B cell (primary cell): ENCODE results near the gene IRGQ. TPM values are rescaled to one million over a fixed set of nuclear protein-coding genes. Genes with fewer than 3 reads are reported as not detected.

ENCODE experiments used
- ATAC-seq: fragments of 200-7000 bp; cut with Tn5 transposase; one replicate; pipeline ENCODE4 v1.10.0; 2021; ENCODE audit warnings: low read depth, mild to moderate bottlenecking, moderate number of reproducible peaks, moderate library complexity
- CTCF ChIA-PET: fragments of 350-600 bp; sonication (Branson Sonifier 250); formaldehyde crosslinking; loops from one replicate; lab custom pipeline; 2021; ENCODE audit warnings: antibody characterized with exemption, inconsistent platforms; lab: Charles Lee
- POLR2A ChIA-PET: fragments of 350-600 bp; sonication (Branson Sonifier 250); formaldehyde crosslinking; loops from one replicate; lab custom pipeline; 2021; ENCODE audit warnings: antibody characterized with exemption; lab: Charles Lee
- DNase-seq: peaks from one replicate; pipeline ENCODE4 v3.0.0; 2013
- H2AFZ ChIP-seq: 2 replicates; pipeline ENCODE4 v1.6.1; 2012; ENCODE audit warnings: mild to moderate bottlenecking, low read depth, low read length; ENCODE audit not compliant: insufficient read depth, poor library complexity, severe bottlenecking
- H3K27ac ChIP-seq, 2 donors: 1 replicate in 1 of 2; 2 replicates in 1 of 2; pipeline ENCODE4 v1.5.1; 2012 to 2013; ENCODE audit warnings: low read length in 2 of 2, mild to moderate bottlenecking in 2 of 2, moderate library complexity in 1 of 2
- H3K27me3 ChIP-seq, 4 experiments: fragments of 200-600 bp in 1 of 4; sonication (generic) in 1 of 4; replicated peaks in 1 of 4; 1 replicate in 2 of 4; 2 replicates in 2 of 4; pipeline versions ENCODE4 v1.6.1 to v1.7.0; 2013 to 2016; ENCODE audit warnings: low read length in 3 of 4, mild to moderate bottlenecking in 2 of 4, mixed read lengths in 1 of 4, moderate library complexity in 1 of 4; ENCODE audit not compliant: insufficient read depth in 4 of 4, control insufficient read depth in 3 of 4; ENCODE audit errors: control extremely low read depth in 1 of 4
- H3K36me3 ChIP-seq, 2 experiments: replicated peaks in 1 of 2; 1 replicate in 1 of 2; 2 replicates in 1 of 2; pipeline versions ENCODE4 v1.6.1 to v1.7.1; 2013; ENCODE audit warnings: low read length in 1 of 2; ENCODE audit not compliant: insufficient read depth in 2 of 2, control insufficient read depth in 1 of 2; ENCODE audit errors: control extremely low read depth in 1 of 2, extremely low read depth in 1 of 2
- H3K4me1 ChIP-seq, 2 donors: fragments of 200-600 bp in 1 of 2; sonication (generic) in 1 of 2; 1 replicate in 1 of 2; 2 replicates in 1 of 2; pipeline versions ENCODE4 v1.5.1 to v1.6.1; 2013 to 2017; ENCODE audit warnings: low read length in 2 of 2; ENCODE audit not compliant: control insufficient read depth in 2 of 2, insufficient read depth in 2 of 2
- H3K4me2 ChIP-seq: replicated peaks from 2 replicates; pipeline ENCODE3; 2012; ENCODE audit warnings: mild to moderate bottlenecking, low read depth, low read length; ENCODE audit not compliant: poor library complexity, severe bottlenecking
- H3K4me3 ChIP-seq, 5 experiments: fragments of 200-600 bp in 1 of 5; sonication (generic) in 1 of 5; 1 replicate in 3 of 5; 2 replicates in 2 of 5; pipeline versions ENCODE4 v1.5.1 to v1.7.0; 2011 to 2016; ENCODE audit warnings: low read length in 4 of 5, mild to moderate bottlenecking in 4 of 5, low read depth in 2 of 5, control low read depth in 1 of 5, moderate library complexity in 1 of 5; ENCODE audit not compliant: insufficient read depth in 1 of 5; ENCODE audit errors: control extremely low read depth in 1 of 5, extremely low read depth in 1 of 5
- H3K79me2 ChIP-seq: fragments of 200-600 bp; sonication (generic); one replicate; pipeline ENCODE4 v1.6.0; 2016; ENCODE audit warnings: low read length; ENCODE audit not compliant: control insufficient read depth, insufficient read depth
- H3K9ac ChIP-seq: fragments of 200-600 bp; sonication (generic); 2 replicates; pipeline ENCODE4 v1.6.1; 2017; ENCODE audit warnings: mild to moderate bottlenecking, low read length, moderate library complexity
- H3K9me3 ChIP-seq, 3 donors: one replicate each; pipeline versions ENCODE4 v1.6.1 to v1.7.1; 2013; ENCODE audit warnings: low read length in 2 of 3; ENCODE audit not compliant: control insufficient read depth in 2 of 3, insufficient read depth in 1 of 3; ENCODE audit errors: control extremely low read depth in 1 of 3
- H4K20me1 ChIP-seq: 2 replicates; pipeline ENCODE4 v1.6.0; 2012; ENCODE audit warnings: mild to moderate bottlenecking, low read length; ENCODE audit not compliant: insufficient read depth, control insufficient read depth, poor library complexity, severe bottlenecking
- H3K27ac Mint-ChIP-seq: one replicate; pipeline ENCODE4 v1.8.0; 2021; ENCODE audit warnings: mixed read lengths
- H3K27me3 Mint-ChIP-seq: one replicate; pipeline ENCODE4 v1.8.0; 2021; ENCODE audit warnings: mixed read lengths
- H3K4me1 Mint-ChIP-seq: one replicate; pipeline ENCODE4 v1.8.0; 2021; ENCODE audit warnings: mixed read lengths
- H3K4me3 Mint-ChIP-seq: one replicate; pipeline ENCODE4 v1.8.0; 2021; ENCODE audit warnings: mixed read lengths
- H3K9me3 Mint-ChIP-seq: one replicate; pipeline ENCODE4 v1.8.0; 2022; ENCODE audit warnings: mixed read lengths; ENCODE audit not compliant: insufficient read depth
- CTCF ChIP-seq: fragments of 200-600 bp; IDR thresholded peaks from one replicate; pipeline ENCODE4 v1.8.0; 2022; ENCODE audit warnings: antibody characterized with exemption, mild to moderate bottlenecking
- EZH2 ChIP-seq: IDR thresholded peaks from 2 replicates; pipeline ENCODE4 v1.6.1; 2012; ENCODE audit warnings: borderline replicate concordance, low read depth, mild to moderate bottlenecking, moderate library complexity, low read length; ENCODE audit not compliant: insufficient read depth, poor library complexity, severe bottlenecking
- WGBS: methylation state at CpG from one replicate; pipeline ENCODE4 v1.1.5; 2013; ENCODE audit warnings: missing lambda C conversion rate; ENCODE audit not compliant: insufficient coverage; 5-methylcytosine and 5-hydroxymethylcytosine counted together
- intact Hi-C: fragments of 100-400 bp; cut with micrococcal nuclease; formaldehyde crosslinking; loops from one replicate; pipeline ENCODE4 v1.10.0; 2022
- polyA plus RNA-seq: library from polyadenylated mRNA; depleted of rRNA; stranded (reverse); fragments of >200 nt; gene quantifications from 2 replicates; pipeline ENCODE4 v1.2.3, GENCODE V29; 2012
- total RNA-seq, 2 donors: library from RNA; stranded (reverse); fragments of 120-200 nt in 1 of 2; gene quantifications; 1 replicate in 1 of 2; 2 replicates in 1 of 2; pipeline versions ENCODE4 v1.2.3 to v1.2.4, GENCODE V29; 2013 to 2022

Gene IRGQ
- total and polyA plus RNA-seq, 2 donors (not counting 1 experiment from before 2014, with no cell fraction given): 20.3 to 22.6 TPM

- Histone ChIP-seq H4K20me1 (no peaks in the 10 kb centered on the region), H3K4me3 (peak overlapping the region; percentile 38 to 98 (median 82)), H3K36me3 (peaks cover 0 to 10% of the 10 kb centered on the region in 2 experiments), H3K9me3 (no peaks in the 10 kb centered on the region), H3K27me3 (no peaks in the 10 kb centered on the region), H3K79me2 (peaks cover 32% of the 10 kb centered on the region), H3K27ac (peak overlapping the region; percentile 38 to 63), H3K9ac (peak overlapping the region; percentile 57), H2AFZ (peak overlapping the region; percentile 59), H3K4me1 (peaks cover 16 to 37% of the 10 kb centered on the region in 2 donors), H3K4me2 (peak overlapping the region; percentile 84)
- peak overlapping the region; percentile 97 for H3K4me3 Mint-ChIP-seq
- intact Hi-C loops: loop anchor here (1.0 kb wide), 5 partner anchors 13 to 206 kb away; partner anchors contain the start of genes IRGQ, ZNF428, ZNF575 and ZNF576
- CTCF ChIA-PET: interaction anchor here (1.6 to 3.2 kb wide), 2 partner anchors 21 to 129 kb away, joined by 6 to 20 read pairs; no protein-coding TSS in a partner anchor
- 79% methylated on average over 29 of the region's 37 CpGs for WGBS
- ATAC-seq (peak; percentile 5), DNase-seq (no peak)
- TF ChIP-seq EZH2: no peak
- no peak for TF ChIP-seq CTCF
- H3K27me3 Mint-ChIP-seq: no peaks in the 10 kb centered on the region
- H3K27ac Mint-ChIP-seq: peak overlapping the region; percentile 78
- POLR2A ChIA-PET: interaction anchor here (0.6 to 3.3 kb wide), 4 partner anchors 17 to 178 kb away, joined by 3 to 15 read pairs (median 8); partner anchors contain the start of genes IRGQ, ZNF575 and ZNF576
- H3K4me1 Mint-ChIP-seq: peaks cover 35% of the 10 kb centered on the region
- no peaks in the 10 kb centered on the region for H3K9me3 Mint-ChIP-seq
These were observed 19.7 kb downstream of the IRGQ start for GRCh38 chr19:43575955-43576878.
